Loucy (cell line): ENCODE results near the gene CA5A.

Experiments used
- H2AFZ ChIP-seq: fragments of 200-600 bp; sonication (generic); 2 replicates; pipeline ENCODE4 v1.6.0; 2016; ENCODE audit warnings: antibody characterized with exemption, mild to moderate bottlenecking, low read length, moderate library complexity
- H3F3A ChIP-seq: fragments of 200-600 bp; 2 replicates; pipeline ENCODE4 v1.6.0; 2016; ENCODE audit warnings: antibody characterized with exemption, low read depth, mild to moderate bottlenecking
- H3K27me3 ChIP-seq: fragments of 200-600 bp; sonication (generic); 2 replicates; pipeline ENCODE4 v1.6.1; 2014; ENCODE audit warnings: low read length, mild to moderate bottlenecking; ENCODE audit not compliant: insufficient read depth, poor library complexity, severe bottlenecking
- H3K36me3 ChIP-seq: fragments of 200-600 bp; sonication (generic); 2 replicates; pipeline ENCODE4 v1.6.1; 2016; ENCODE audit warnings: low read length; ENCODE audit not compliant: insufficient read depth
- H3K4me1 ChIP-seq: fragments of 200-600 bp; sonication (generic); 2 replicates; pipeline ENCODE4 v1.5.1; 2014; ENCODE audit warnings: low read length, mild to moderate bottlenecking; ENCODE audit not compliant: insufficient read depth, poor library complexity, severe bottlenecking
- H3K4me2 ChIP-seq: fragments of 200-600 bp; sonication (generic); 2 replicates; pipeline ENCODE4 v1.6.0; 2014; ENCODE audit warnings: antibody characterized with exemption, low read length, low read depth, mild to moderate bottlenecking; ENCODE audit not compliant: poor library complexity, severe bottlenecking
- H3K4me3 ChIP-seq: fragments of 200-600 bp; sonication (generic); 2 replicates; pipeline ENCODE4 v1.5.1; 2014; ENCODE audit warnings: low read length, mild to moderate bottlenecking, mixed read lengths; ENCODE audit not compliant: poor library complexity, severe bottlenecking
- H3K79me2 ChIP-seq: fragments of 200-600 bp; sonication (generic); 2 replicates; pipeline ENCODE4 v1.6.1; 2014; ENCODE audit warnings: low read length; ENCODE audit not compliant: insufficient read depth
- H3K9ac ChIP-seq: fragments of 200-600 bp; sonication (generic); 2 replicates; pipeline ENCODE4 v1.6.0; 2014; ENCODE audit warnings: mild to moderate bottlenecking, low read depth, low read length, moderate library complexity; ENCODE audit not compliant: poor library complexity, severe bottlenecking
- H3K9me2 ChIP-seq: fragments of 200-600 bp; sonication (generic); replicated peaks from 2 replicates; pipeline ENCODE4 v1.6.1; 2016; ENCODE audit warnings: low read depth, low read length, mixed read lengths
- H3K9me3 ChIP-seq: fragments of 200-600 bp; sonication (generic); 2 replicates; pipeline ENCODE4 v1.6.1; 2014; ENCODE audit warnings: mild to moderate bottlenecking, antibody characterized with exemption, low read length, low read depth; ENCODE audit not compliant: insufficient read depth
- H4K20me1 ChIP-seq: fragments of 200-600 bp; sonication (generic); 2 replicates; pipeline ENCODE4 v1.6.0; 2014; ENCODE audit warnings: antibody characterized with exemption, low read length, mild to moderate bottlenecking; ENCODE audit not compliant: insufficient read depth, poor library complexity, severe bottlenecking
- EZH2phosphoT487 ChIP-seq: fragments of 200-600 bp; IDR thresholded peaks from 2 replicates; pipeline ENCODE4 v1.6.1; 2018; ENCODE audit warnings: antibody characterized with exemption, mild to moderate bottlenecking, moderate library complexity, borderline replicate concordance
- TF ChIP-seq, protein P1 (sequence below): fragments of 200-600 bp; sonication (generic); conservative IDR thresholded peaks from 2 replicates; pipeline ENCODE4 v1.5.1; 2014; ENCODE audit warnings: mild to moderate bottlenecking, antibody characterized with exemption, low read length

The CA5A gene

DNA sequence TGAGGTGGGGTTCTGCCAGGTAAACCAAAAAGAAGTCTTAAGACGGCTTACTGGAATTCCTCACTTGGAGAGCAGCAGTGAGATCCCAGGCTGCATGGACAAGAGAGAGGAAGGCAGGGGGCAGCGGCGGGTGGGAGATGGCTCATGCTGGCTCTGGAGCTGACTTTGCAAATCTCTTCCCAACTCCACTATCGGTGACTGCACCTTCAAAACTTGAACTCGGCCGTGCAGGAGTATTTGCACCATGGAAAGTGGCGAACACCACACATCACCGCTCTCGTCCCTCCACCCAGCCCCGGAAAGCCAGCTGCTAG, 16.7 kb downstream of the CA5A start:
- Histone ChIP-seq H3K36me3 (no peaks in the 10 kb centered on the region), H3K9me2 (no peaks in the 10 kb centered on the region)

DNA sequence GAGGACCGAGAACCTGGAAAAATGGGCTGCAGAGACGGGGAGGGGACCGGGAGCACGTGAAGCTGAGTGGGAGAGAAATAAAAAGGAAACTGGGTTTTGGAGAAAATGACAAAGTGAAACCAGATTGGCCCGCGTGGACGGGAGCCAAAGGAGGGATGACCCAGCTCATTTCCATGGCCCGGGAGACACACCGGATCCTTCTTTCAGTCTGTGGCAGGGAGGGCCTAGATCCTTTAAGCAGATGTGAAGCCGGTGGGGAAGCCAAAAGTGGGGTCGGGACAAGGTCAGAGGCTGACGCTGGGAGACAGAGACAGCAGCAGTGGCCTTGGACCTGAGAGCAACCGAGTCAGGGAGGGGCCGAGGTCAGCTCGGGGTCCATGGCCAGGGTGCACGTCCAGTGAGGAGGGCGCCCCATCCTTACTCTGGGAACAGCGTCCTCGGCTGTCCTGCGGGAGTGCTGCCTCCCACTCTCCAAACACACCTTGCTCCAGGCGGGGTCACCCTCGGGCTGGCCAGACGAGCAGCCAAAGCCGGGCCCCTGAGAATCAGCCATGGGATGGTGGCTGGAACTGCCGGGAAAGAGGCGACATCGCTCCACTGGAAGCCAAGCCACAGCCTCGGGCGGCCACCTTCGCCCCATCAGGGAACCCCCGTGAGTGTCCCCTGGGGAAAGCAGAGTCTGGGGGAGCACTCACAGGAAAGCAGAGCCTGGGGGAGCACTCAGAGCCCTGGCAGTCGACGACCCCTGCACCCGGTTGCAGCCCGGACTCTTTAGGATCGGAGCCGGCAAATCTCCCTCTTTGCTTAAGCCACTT, 17.3 kb downstream of the CA5A start:
- Histone ChIP-seq H3K9me2 (no peaks in the 10 kb centered on the region), H2AFZ (no peak overlapping the region), H4K20me1 (no peaks in the 10 kb centered on the region), H3K9me3 (no peaks in the 10 kb centered on the region), H3K79me2 (no peaks in the 10 kb centered on the region), H3F3A (no peaks in the 10 kb centered on the region), H3K36me3 (no peaks in the 10 kb centered on the region), H3K4me3 (no peak overlapping the region), H3K4me1 (no peaks in the 10 kb centered on the region), H3K9ac (no peak overlapping the region), H3K4me2 (no peak overlapping the region), H3K27me3 (no peaks in the 10 kb centered on the region)
- TF ChIP-seq, protein P1, sequence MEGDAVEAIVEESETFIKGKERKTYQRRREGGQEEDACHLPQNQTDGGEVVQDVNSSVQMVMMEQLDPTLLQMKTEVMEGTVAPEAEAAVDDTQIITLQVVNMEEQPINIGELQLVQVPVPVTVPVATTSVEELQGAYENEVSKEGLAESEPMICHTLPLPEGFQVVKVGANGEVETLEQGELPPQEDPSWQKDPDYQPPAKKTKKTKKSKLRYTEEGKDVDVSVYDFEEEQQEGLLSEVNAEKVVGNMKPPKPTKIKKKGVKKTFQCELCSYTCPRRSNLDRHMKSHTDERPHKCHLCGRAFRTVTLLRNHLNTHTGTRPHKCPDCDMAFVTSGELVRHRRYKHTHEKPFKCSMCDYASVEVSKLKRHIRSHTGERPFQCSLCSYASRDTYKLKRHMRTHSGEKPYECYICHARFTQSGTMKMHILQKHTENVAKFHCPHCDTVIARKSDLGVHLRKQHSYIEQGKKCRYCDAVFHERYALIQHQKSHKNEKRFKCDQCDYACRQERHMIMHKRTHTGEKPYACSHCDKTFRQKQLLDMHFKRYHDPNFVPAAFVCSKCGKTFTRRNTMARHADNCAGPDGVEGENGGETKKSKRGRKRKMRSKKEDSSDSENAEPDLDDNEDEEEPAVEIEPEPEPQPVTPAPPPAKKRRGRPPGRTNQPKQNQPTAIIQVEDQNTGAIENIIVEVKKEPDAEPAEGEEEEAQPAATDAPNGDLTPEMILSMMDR: no peak
- TF ChIP-seq EZH2phosphoT487: no peak

More for the DNA sequence above, 16.7 kb downstream of the CA5A start:
- Histone ChIP-seq H3K27me3 (no peaks in the 10 kb centered on the region), H3F3A (no peaks in the 10 kb centered on the region), H3K79me2 (no peaks in the 10 kb centered on the region), H3K9me3 (no peaks in the 10 kb centered on the region), H3K4me2 (no peak overlapping the region), H3K4me1 (no peaks in the 10 kb centered on the region), H3K9ac (no peak overlapping the region), H2AFZ (no peak overlapping the region), H4K20me1 (no peaks in the 10 kb centered on the region), H3K4me3 (no peak overlapping the region)
- TF ChIP-seq, protein P1: no peak
- no peak for TF ChIP-seq EZH2phosphoT487

DNA sequence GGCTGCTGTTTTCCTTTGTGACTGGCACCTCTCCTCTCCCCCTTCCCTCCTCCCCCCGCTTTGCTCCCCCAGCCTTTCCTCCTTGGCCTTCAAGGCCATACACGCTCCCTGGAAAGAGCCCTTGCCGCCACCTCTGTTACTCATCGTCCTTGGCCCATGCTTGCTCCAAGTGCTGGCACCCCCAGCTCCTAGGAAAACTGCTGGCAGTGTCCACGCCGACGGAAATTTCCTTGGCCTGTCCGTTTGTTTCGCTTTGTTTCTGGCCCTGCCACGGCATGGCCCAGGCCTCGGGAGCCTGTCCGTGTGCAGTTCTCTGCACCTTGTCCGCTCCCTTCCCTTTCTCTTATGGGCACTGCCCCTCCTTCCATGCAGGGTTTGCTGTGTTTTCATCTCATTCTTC, 18.0 kb downstream of the CA5A start:
- Histone ChIP-seq H3K27me3 (no peaks in the 10 kb centered on the region), H3K4me1 (no peaks in the 10 kb centered on the region), H3K79me2 (no peaks in the 10 kb centered on the region), H2AFZ (no peak overlapping the region), H3K9me2 (no peaks in the 10 kb centered on the region), H3K4me3 (no peak overlapping the region), H4K20me1 (no peaks in the 10 kb centered on the region), H3K36me3 (no peaks in the 10 kb centered on the region), H3F3A (no peaks in the 10 kb centered on the region), H3K4me2 (no peak overlapping the region), H3K9ac (no peak overlapping the region), H3K9me3 (no peaks in the 10 kb centered on the region)
- TF ChIP-seq, protein P1: no peak
- no peak for TF ChIP-seq EZH2phosphoT487
